Measurements from ENCODE around the gene SEC14L1.

DNA sequence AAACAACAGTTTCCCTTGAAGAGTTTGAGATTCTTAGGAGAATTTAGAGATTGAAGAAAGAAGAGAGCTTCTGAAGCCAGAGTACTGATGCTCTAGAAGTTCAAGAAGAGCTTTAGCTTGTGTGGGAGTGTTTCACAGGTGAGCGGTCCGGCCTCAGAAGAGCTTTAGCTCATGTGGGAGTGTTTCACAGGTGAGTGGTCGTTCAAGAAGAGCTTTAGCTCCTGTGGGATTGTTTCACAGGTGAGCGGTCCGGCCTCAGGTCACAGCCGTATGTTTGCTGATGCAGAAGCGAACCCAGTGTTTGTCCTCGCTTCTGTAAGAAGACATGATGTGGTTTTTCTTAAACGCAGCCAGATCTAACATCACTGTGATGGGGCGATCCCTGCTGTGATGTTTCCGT, 76.4 kb downstream of the SEC14L1 start:
- no peak for TF ChIP-seq POLR2A (IDR thresholded peaks at IDR 0.05)
- TF ChIP-seq, protein P1, sequence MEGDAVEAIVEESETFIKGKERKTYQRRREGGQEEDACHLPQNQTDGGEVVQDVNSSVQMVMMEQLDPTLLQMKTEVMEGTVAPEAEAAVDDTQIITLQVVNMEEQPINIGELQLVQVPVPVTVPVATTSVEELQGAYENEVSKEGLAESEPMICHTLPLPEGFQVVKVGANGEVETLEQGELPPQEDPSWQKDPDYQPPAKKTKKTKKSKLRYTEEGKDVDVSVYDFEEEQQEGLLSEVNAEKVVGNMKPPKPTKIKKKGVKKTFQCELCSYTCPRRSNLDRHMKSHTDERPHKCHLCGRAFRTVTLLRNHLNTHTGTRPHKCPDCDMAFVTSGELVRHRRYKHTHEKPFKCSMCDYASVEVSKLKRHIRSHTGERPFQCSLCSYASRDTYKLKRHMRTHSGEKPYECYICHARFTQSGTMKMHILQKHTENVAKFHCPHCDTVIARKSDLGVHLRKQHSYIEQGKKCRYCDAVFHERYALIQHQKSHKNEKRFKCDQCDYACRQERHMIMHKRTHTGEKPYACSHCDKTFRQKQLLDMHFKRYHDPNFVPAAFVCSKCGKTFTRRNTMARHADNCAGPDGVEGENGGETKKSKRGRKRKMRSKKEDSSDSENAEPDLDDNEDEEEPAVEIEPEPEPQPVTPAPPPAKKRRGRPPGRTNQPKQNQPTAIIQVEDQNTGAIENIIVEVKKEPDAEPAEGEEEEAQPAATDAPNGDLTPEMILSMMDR (IDR thresholded peaks at IDR 0.05): no peak
